Measurements from ENCODE around the gene FBXL16. TPM values are rescaled to one million over a fixed set of nuclear protein-coding genes. Genes with fewer than 3 reads are reported as not detected.

FBXL16 gene
- total and polyA plus RNA-seq, 9 of the 15 experiments (the other 6 are each of a cell fraction or from before 2014, with no cell fraction given): 0.21 to 8.2 (median 1.7) TPM

DNA sequence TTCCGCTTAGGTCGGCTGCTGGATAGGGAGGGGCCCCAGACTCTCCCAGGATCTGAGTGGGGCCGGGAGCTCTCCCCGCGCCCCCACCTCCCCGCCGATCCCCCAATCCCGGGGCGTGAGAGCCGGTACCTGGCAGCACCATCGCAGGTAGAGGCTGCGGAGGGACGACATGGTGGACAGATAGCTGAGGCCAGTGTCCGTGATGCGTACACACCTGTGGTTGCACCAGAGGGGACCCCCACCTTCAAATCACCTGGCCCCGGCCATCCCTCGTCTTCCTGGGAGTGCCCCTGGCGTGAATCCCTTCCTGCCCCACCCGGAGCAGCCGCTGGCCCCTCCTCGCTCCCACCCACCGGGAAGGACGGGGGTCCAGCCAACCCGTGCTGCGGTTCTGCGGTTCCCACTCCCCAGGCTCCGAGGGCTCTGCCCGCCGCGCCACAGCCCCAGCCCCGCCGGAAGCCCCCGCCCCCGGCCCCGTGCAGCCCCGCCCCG lies 10.7 kb downstream of the FBXL16 start (continued):
- TF ChIP-seq, protein P1, sequence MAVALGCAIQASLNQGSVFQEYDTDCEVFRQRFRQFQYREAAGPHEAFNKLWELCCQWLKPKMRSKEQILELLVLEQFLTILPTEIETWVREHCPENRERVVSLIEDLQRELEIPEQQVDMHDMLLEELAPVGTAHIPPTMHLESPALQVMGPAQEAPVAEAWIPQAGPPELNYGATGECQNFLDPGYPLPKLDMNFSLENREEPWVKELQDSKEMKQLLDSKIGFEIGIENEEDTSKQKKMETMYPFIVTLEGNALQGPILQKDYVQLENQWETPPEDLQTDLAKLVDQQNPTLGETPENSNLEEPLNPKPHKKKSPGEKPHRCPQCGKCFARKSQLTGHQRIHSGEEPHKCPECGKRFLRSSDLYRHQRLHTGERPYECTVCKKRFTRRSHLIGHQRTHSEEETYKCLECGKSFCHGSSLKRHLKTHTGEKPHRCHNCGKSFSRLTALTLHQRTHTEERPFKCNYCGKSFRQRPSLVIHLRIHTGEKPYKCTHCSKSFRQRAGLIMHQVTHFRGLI (CRISPR knock-in tag; IDR thresholded peaks at IDR 0.05): no peak
- no peak for TF ChIP-seq ZNF395 (CRISPR knock-in tag; IDR thresholded peaks at IDR 0.05)

- Histone ChIP-seq H4K20me1 (replicated peaks; ENCODE audit: control insufficient read depth, insufficient read depth, low read length) (no peaks in the 10 kb centered on the region), H3K27ac (ENCODE audit: extremely low read depth, low read depth, low read length) (no peak overlapping the region), H3K79me2 (ENCODE audit: control insufficient read depth, insufficient read depth, low read length) (peaks cover 11% of the 10 kb centered on the region; the same call in 2 of the 3 replicates), H3K9ac (ENCODE audit: insufficient read depth in 1 of 2, low read depth in 2 of 2, low read length in 2 of 2) (peak overlapping the region in 1 of 2 experiments; percentile 81; a peak in 2 of 4 replicates), H3K9me3 (replicated peaks; ENCODE audit: control insufficient read depth, insufficient read depth, low read depth, low read length) (no peaks in the 10 kb centered on the region), H3K4me2 (ENCODE audit: insufficient read depth, low read length) (peak overlapping the region; percentile 58; the same call in 1 of the 2 replicates), H3K36me3 (ENCODE audit: control insufficient read depth, insufficient read depth, low read length) (peaks cover under 1% of the 10 kb centered on the region; the same call in 1 of the 3 replicates), H2AFZ (ENCODE audit: low read depth, low read length) (0 out of 2 replicates have a peak overlapping the region, but pooled peaks have one; percentile 40), H3K4me3 (peak overlapping the region; percentile 45), H3K4me1 (replicated peaks in 1 of 2; ENCODE audit: control insufficient read depth in 2 of 2, insufficient read depth in 2 of 2, low read length in 2 of 2) (peaks cover 9 to 64% of the 10 kb centered on the region in 2 experiments), H3K9me1 (ENCODE audit: control insufficient read depth, insufficient read depth, low read length) (peaks cover 2% of the 10 kb centered on the region), H3K27me3 (ENCODE audit: control insufficient read depth in 2 of 2, insufficient read depth in 2 of 2, low read length in 2 of 2) (peaks cover 6 to 12% of the 10 kb centered on the region in 2 experiments; a peak in 4 of 5 replicates)
- POLR2A ChIA-PET: interaction anchor here (0.6 to 1.2 kb wide), 2 partner anchors 14 to 21 kb away, joined by 3 to 4 read pairs; no protein-coding TSS in a partner anchor
- DNase-seq (ENCODE audit: extremely low read depth in 1 of 4, low spot score in 3 of 4): peak; percentile 43 to 48 (median 46)
- no peak for FAIRE-seq
- CTCF ChIA-PET (ENCODE audit: low intra/inter-chr PET ratio): no interaction called here
- ATAC-seq: peak; percentile 51
- in situ Hi-C loops (cut with MboI) (no loop called here), intact Hi-C loops (cut with micrococcal nuclease) (no loop called here)
- 10% methylated on average over 30 of the region's 64 CpGs for WGBS (ENCODE audit: insufficient coverage, low coverage, missing lambda C conversion rate)
- BruUV-seq (replicated peaks): no TSS peak
- TF ChIP-seq MEIS2 (IDR thresholded peaks at IDR 0.05; ENCODE audit: partially characterized antibody) (no peak), NR2C2 (CRISPR knock-in tag; IDR thresholded peaks at IDR 0.05) (peak; percentile 24; the same call in 1 of the 2 replicates), NR2C2 (tag; IDR thresholded peaks at IDR 0.05) (no peak; the same call in 1 of the 2 replicates), CXXC5 (CRISPR knock-in tag; IDR thresholded peaks at IDR 0.05) (no peak), NR2C1 (IDR thresholded peaks at IDR 0.05) (peak; percentile 33; the same call in 1 of the 2 replicates), NR2C1 (tag; IDR thresholded peaks at IDR 0.05) (peak; percentile 46; the same call in 1 of the 2 replicates), KAT7 (CRISPR knock-in tag; IDR thresholded peaks at IDR 0.05; ENCODE audit: borderline replicate concordance) (no peak), EP300 (IDR thresholded peaks at IDR 0.05; ENCODE audit: low read length) (no peak), CHD1 (IDR thresholded peaks at IDR 0.05; ENCODE audit: low read length) (peak; percentile 9), ZZZ3 (IDR thresholded peaks at IDR 0.05) (no peak), BCLAF1 (IDR thresholded peaks at IDR 0.05; ENCODE audit: borderline replicate concordance in 1 of 2, control insufficient read depth in 1 of 2, low read depth in 2 of 2, low read length in 1 of 2) (no peak)
Measured at GRCh38 chr16:694187-694862, 11.3 kb downstream of the FBXL16 start.

All from K562 (cell line).